HFFc6 (cell line): Measurements from ENCODE around the gene IQSEC3. TPM values are rescaled to one million over a fixed set of nuclear protein-coding genes. Genes with fewer than 3 reads are reported as not detected.
"Not testable (repeated sequence)": the region's sequence is repeated elsewhere in the genome, so short reads cannot be mapped to it uniquely, and the experiment has no call there.

Experiments used
- DNase-seq: peaks from one replicate; pipeline ENCODE4 v3.0.0-alpha.2; 2018
- H3K27ac Mint-ChIP-seq: 2 replicates; pipeline ENCODE4 v1.8.0; 2020; ENCODE audit warnings: mild to moderate bottlenecking, mixed read lengths
- H3K27me3 Mint-ChIP-seq: 2 replicates; pipeline ENCODE4 v1.8.0; 2021; ENCODE audit warnings: mild to moderate bottlenecking, moderate library complexity, mixed read lengths; ENCODE audit not compliant: insufficient read depth
- H3K36me3 Mint-ChIP-seq: 2 replicates; pipeline ENCODE4 v1.8.0; 2021; ENCODE audit warnings: low read depth, mixed read lengths
- H3K4me1 Mint-ChIP-seq: 2 replicates; pipeline ENCODE4 v1.8.0; 2020; ENCODE audit warnings: low read depth, mixed read lengths
- H3K4me3 Mint-ChIP-seq: 2 replicates; pipeline ENCODE4 v1.8.0; 2020; ENCODE audit warnings: mild to moderate bottlenecking, moderate library complexity, mixed read lengths
- H3K9me3 Mint-ChIP-seq: 2 replicates; pipeline ENCODE4 v1.8.0; 2020; ENCODE audit warnings: mild to moderate bottlenecking, mixed read lengths
- CTCF ChIP-seq: fragments of 200-600 bp; sonication (generic); IDR thresholded peaks from 2 replicates; pipeline ENCODE4 v1.5.0; 2021; ENCODE audit warnings: antibody characterized with exemption, mild to moderate bottlenecking
- total RNA-seq, 6 experiments: library from RNA; stranded (reverse); fragmentation: NEBNext Ultra II Directional; extraction: Animal tissue kit (Norgen Biotek cat#: 25700); gene quantifications; 2 replicates in 1 of 6; 3 replicates in 5 of 6; pipeline ENCODE4 v1.2.3, GENCODE V29; 2021

The IQSEC3 gene
- total RNA-seq, 6 experiments from 2014 or later: not detected

DNA sequence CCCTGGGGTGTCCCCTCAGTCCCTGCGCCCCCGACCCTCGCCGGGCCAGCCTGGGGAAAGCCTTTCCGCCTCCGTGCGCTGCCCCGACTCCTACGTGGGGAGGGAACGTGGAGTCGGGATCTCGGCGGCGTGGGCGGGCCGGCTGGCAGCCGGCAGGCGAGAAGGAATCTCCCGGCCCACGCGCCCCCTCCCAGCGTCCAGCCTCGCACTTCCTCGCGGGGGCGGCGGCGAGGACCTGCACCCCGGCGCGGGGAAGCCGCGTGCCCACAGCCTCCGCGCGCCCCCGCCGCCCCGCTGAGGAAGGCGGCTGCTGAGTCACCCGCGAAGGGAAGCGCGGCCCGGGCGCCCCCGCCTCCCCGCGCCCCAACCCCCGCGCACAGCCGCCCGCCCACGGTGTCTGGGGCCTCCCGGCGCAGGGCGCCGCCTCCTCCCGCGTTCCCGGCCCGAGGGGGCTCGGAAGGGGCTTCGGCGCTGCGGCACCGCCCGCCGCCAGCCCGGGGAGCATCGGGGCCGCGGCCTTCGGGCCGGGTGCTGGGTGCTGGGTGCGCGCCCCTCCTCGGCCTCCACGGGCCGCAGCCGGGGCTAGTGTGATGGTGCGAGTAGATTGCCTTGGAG lies 11.3 kb downstream of the IQSEC3 start:
- peaks cover 44% of the 10 kb centered on the region for H3K27me3 Mint-ChIP-seq
- H3K27ac Mint-ChIP-seq, H3K4me1 Mint-ChIP-seq, DNase-seq, H3K9me3 Mint-ChIP-seq, H3K36me3 Mint-ChIP-seq, H3K4me3 Mint-ChIP-seq: not testable (repeated sequence)

DNA sequence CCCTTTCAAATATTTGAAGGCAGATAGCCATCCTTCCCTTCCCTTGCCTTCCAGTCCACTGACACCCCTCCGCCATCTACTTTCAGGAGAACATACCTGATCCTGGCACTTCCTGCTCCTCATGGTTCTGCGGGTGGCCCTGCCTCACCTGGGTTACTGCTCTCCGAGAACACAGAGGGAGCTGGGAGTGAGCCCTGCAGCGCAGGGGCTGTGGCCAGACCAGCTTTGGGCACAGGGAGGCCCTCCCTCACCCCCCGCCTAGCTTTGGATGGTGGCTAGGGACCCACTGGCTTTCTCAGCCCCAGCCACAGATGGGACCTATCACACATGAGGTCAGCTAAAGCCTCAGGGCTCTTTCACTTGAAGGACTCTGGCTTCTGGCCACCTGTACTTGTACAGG lies 12.4 kb downstream of the IQSEC3 start:
- TF ChIP-seq CTCF: no peak
- H3K27me3 Mint-ChIP-seq: peaks cover 49% of the 10 kb centered on the region
- DNase-seq: no peak

DNA sequence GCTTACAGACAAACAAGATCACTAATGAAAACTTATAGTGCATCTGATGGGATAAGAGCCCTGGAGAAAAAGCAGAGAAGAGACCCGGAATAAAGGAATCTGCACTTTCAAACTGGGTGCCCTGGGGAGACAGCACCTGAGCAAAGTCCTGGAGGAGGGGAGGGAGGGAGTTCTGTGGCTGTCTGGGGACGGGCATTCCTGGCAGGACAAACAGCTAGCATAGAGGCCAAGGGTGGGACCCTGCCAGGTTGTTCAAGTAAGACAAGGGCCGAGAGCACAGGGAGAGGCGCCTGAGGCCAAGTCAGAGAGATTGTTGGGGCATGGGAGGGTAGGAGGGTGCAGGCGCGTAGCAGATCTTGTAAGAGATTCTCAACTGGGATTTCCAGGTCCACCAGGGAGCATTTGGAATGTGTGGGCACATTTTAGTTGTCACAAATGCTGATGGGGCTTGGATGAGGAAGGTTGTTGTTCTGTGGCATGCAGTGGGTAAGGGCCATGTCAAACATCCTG lies 14.2 kb downstream of the IQSEC3 start:
- no peaks in the 10 kb centered on the region for H3K9me3 Mint-ChIP-seq
- no peak overlapping the region for H3K4me3 Mint-ChIP-seq
- peaks cover 59% of the 10 kb centered on the region for H3K27me3 Mint-ChIP-seq
- no peaks in the 10 kb centered on the region for H3K36me3 Mint-ChIP-seq
- no peak for DNase-seq
- no peaks in the 10 kb centered on the region for H3K4me1 Mint-ChIP-seq
- H3K27ac Mint-ChIP-seq: no peak overlapping the region
- TF ChIP-seq CTCF: no peak

More for the DNA sequence above, 12.4 kb downstream of the IQSEC3 start:
- Mint-ChIP-seq H3K4me3 (no peak overlapping the region), H3K9me3 (no peaks in the 10 kb centered on the region), H3K4me1 (no peaks in the 10 kb centered on the region), H3K27ac (no peak overlapping the region), H3K36me3 (no peaks in the 10 kb centered on the region)

- H3K4me3 Mint-ChIP-seq: no peak overlapping the region
- DNase-seq: no peak
- no peaks in the 10 kb centered on the region for H3K36me3 Mint-ChIP-seq
- H3K27me3 Mint-ChIP-seq: peaks cover 65% of the 10 kb centered on the region
- H3K4me1 Mint-ChIP-seq: no peaks in the 10 kb centered on the region
- no peaks in the 10 kb centered on the region for H3K9me3 Mint-ChIP-seq
- H3K27ac Mint-ChIP-seq: no peak overlapping the region
- TF ChIP-seq CTCF: no peak
These were observed 16.2 kb downstream of the IQSEC3 start for GRCh38 chr12:82740-83139.

DNA sequence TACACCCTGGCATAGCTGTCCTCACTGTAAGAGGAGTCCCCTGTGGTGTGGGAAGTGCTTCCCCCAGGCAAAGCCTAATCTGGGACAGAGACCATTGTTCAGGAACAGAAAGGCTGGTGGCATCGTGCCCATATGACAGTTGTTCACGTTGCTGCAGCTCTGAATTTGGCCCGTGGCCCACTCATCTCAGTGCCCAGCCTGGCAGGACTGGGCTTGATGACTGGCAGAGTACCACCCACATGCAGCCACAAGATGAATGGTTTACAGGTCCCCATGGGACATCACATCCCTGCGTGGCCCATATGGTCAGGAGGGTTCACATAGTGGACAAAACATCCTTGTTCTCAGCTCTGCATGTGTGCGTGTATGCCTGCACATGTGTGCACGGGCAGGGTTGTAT lies 17.5 kb downstream of the IQSEC3 start:
- H3K9me3 Mint-ChIP-seq: no peaks in the 10 kb centered on the region
- DNase-seq: no peak
- no peak overlapping the region for H3K27ac Mint-ChIP-seq
- H3K27me3 Mint-ChIP-seq: peaks cover 64% of the 10 kb centered on the region
- H3K36me3 Mint-ChIP-seq: no peaks in the 10 kb centered on the region
- H3K4me1 Mint-ChIP-seq: no peaks in the 10 kb centered on the region
- no peak overlapping the region for H3K4me3 Mint-ChIP-seq
- no peak for TF ChIP-seq CTCF

GRCh38 chr12:85191-85666 lies 18.7 kb downstream of the IQSEC3 start:
- no peak overlapping the region for H3K27ac Mint-ChIP-seq
- no peaks in the 10 kb centered on the region for H3K4me1 Mint-ChIP-seq
- no peak for DNase-seq
- no peak overlapping the region for H3K4me3 Mint-ChIP-seq
- H3K36me3 Mint-ChIP-seq: no peaks in the 10 kb centered on the region
- peaks cover 53% of the 10 kb centered on the region for H3K27me3 Mint-ChIP-seq
- TF ChIP-seq CTCF: no peak
- no peaks in the 10 kb centered on the region for H3K9me3 Mint-ChIP-seq
